Measurements from ENCODE around the gene KLHL29.

GRCh38 chr2:23509103-23509502 is 124.1 kb downstream of the KLHL29 start:
- TF ChIP-seq POLR2A (IDR thresholded peaks at IDR 0.05; ENCODE audit: low read depth, low read length) (no peak), TAF1 (IDR thresholded peaks at IDR 0.05; ENCODE audit: borderline replicate concordance, low read depth, low read length) (no peak), POLR2AphosphoS5 (IDR thresholded peaks at IDR 0.05; ENCODE audit: low read depth, low read length) (no peak)
